Osteoblast (primary cell): ENCODE measurements around the gene SPATA1. TPM values are rescaled to one million over a fixed set of nuclear protein-coding genes. Genes with fewer than 3 reads are reported as not detected.
A peak's percentile ranks its signal among the peaks of the same experiment; 100 is the strongest.
"Not testable (repeated sequence)": the region's sequence is repeated elsewhere in the genome, so short reads cannot be mapped to it uniquely, and the experiment has no call there.

ENCODE experiments used
- DNase-seq: peaks from one replicate; pipeline ENCODE4 v3.0.0; 2011; ENCODE audit warnings: low spot score, mixed read lengths; ENCODE audit not compliant: insufficient read length; ENCODE audit errors: missing footprints
- H2AFZ ChIP-seq: 2 replicates; pipeline ENCODE4 v1.6.0; 2011; ENCODE audit warnings: mild to moderate bottlenecking, low read length
- H3K27ac ChIP-seq: 2 replicates; pipeline ENCODE4 v1.5.1; 2011; ENCODE audit warnings: mild to moderate bottlenecking, low read depth, low read length, moderate library complexity
- H3K27me3 ChIP-seq: 2 replicates; pipeline ENCODE4 v1.6.0; 2012; ENCODE audit warnings: mild to moderate bottlenecking, control low read depth, inconsistent platforms, low read length, moderate library complexity; ENCODE audit not compliant: insufficient read depth
- H3K36me3 ChIP-seq: 2 replicates; pipeline ENCODE4 v1.5.1; 2011; ENCODE audit warnings: mild to moderate bottlenecking, low read length, control low read depth, moderate library complexity; ENCODE audit not compliant: insufficient read depth
- H3K4me1 ChIP-seq: 2 replicates; pipeline ENCODE4 v1.5.1; 2011; ENCODE audit warnings: mild to moderate bottlenecking, low read length, control low read depth, moderate library complexity; ENCODE audit not compliant: insufficient read depth
- H3K4me2 ChIP-seq: 2 replicates; pipeline ENCODE4 v1.6.0; 2011; ENCODE audit warnings: mild to moderate bottlenecking, low read length; ENCODE audit not compliant: insufficient read depth
- H3K4me3 ChIP-seq: fragments of 200-600 bp; sonication (generic); 3 replicates; pipeline ENCODE4 v1.5.1; 2012; ENCODE audit warnings: mild to moderate bottlenecking, low read length, inconsistent platforms; ENCODE audit not compliant: insufficient read depth
- H3K79me2 ChIP-seq: 2 replicates; pipeline ENCODE4 v1.6.0; 2012; ENCODE audit warnings: mild to moderate bottlenecking, low read length, control low read depth, inconsistent platforms; ENCODE audit not compliant: insufficient read depth
- H3K9me3 ChIP-seq: 2 replicates; pipeline ENCODE4 v1.5.1; 2011; ENCODE audit warnings: low read depth, low read length, control low read depth
- H4K20me1 ChIP-seq: 2 replicates; pipeline ENCODE4 v1.6.0; 2012; ENCODE audit warnings: mild to moderate bottlenecking, low read length, control low read depth; ENCODE audit not compliant: insufficient read depth
- CTCF ChIP-seq: IDR thresholded peaks from 2 replicates; pipeline ENCODE4 v1.5.1; 2011; ENCODE audit warnings: mild to moderate bottlenecking, low read depth, low read length, moderate library complexity; ENCODE audit errors: extremely low read depth
- total RNA-seq: library from RNA; depleted of rRNA; stranded (reverse); fragments of >200 nt; gene quantifications from 2 replicates; pipeline ENCODE4 v1.2.3, GENCODE V29; 2012

The SPATA1 gene
- total RNA-seq, 1 donor: 1.8 TPM

GRCh38 chr1:84505493-84506001, 639 bp upstream of the SPATA1 start:
- peak; percentile 85 for DNase-seq
- peak overlapping the region; percentile 97 for H3K27ac ChIP-seq
- peak overlapping the region; percentile 67 for H2AFZ ChIP-seq
- H3K4me2 ChIP-seq: peak overlapping the region; percentile 94
- no peaks in the 10 kb centered on the region for H3K9me3 ChIP-seq
- peaks cover 26% of the 10 kb centered on the region for H3K36me3 ChIP-seq
- H4K20me1 ChIP-seq: peaks cover 36% of the 10 kb centered on the region
- H3K4me1 ChIP-seq: peaks cover 27% of the 10 kb centered on the region
- peak overlapping the region; percentile 91 for H3K4me3 ChIP-seq
- no peaks in the 10 kb centered on the region for H3K27me3 ChIP-seq
- H3K79me2 ChIP-seq: peaks cover 61% of the 10 kb centered on the region
- TF ChIP-seq CTCF: no peak

- H3K36me3 ChIP-seq: peaks cover 12% of the 10 kb centered on the region
- H3K4me3 ChIP-seq: peak overlapping the region; percentile 91
- no peaks in the 10 kb centered on the region for H3K9me3 ChIP-seq
- peaks cover 47% of the 10 kb centered on the region for H3K79me2 ChIP-seq
- no peak for DNase-seq
- peak overlapping the region; percentile 92 for H2AFZ ChIP-seq
- peak overlapping the region; percentile 81 for H3K4me2 ChIP-seq
- H4K20me1 ChIP-seq: peaks cover 29% of the 10 kb centered on the region
- H3K27me3 ChIP-seq: no peaks in the 10 kb centered on the region
- TF ChIP-seq CTCF: no peak
- H3K4me1 ChIP-seq: peaks cover 27% of the 10 kb centered on the region
- peak overlapping the region; percentile 97 for H3K27ac ChIP-seq
Observed at GRCh38 chr1:84506729-84507453, 705 bp downstream of the SPATA1 start.

- not testable (repeated sequence) for H3K4me3 ChIP-seq, H2AFZ ChIP-seq, H3K27me3 ChIP-seq, H3K9me3 ChIP-seq, DNase-seq, H3K27ac ChIP-seq, H3K4me2 ChIP-seq
- H3K79me2 ChIP-seq: peaks cover 37% of the 10 kb centered on the region
- peaks cover 23% of the 10 kb centered on the region for H4K20me1 ChIP-seq
- peaks cover 22% of the 10 kb centered on the region for H3K4me1 ChIP-seq
- H3K36me3 ChIP-seq: peaks cover 10% of the 10 kb centered on the region
Observed at GRCh38 chr1:84507887-84508286, 1.7 kb downstream of the SPATA1 start.

- DNase-seq: no peak
- Histone ChIP-seq H3K36me3 (peaks cover 4% of the 10 kb centered on the region), H3K4me2 (no peak overlapping the region), H3K79me2 (peaks cover 31% of the 10 kb centered on the region), H3K9me3 (no peaks in the 10 kb centered on the region), H3K4me1 (peaks cover 17% of the 10 kb centered on the region), H4K20me1 (peaks cover 17% of the 10 kb centered on the region), H2AFZ (no peak overlapping the region), H3K4me3 (no peak overlapping the region), H3K27ac (no peak overlapping the region), H3K27me3 (no peaks in the 10 kb centered on the region)
- no peak for TF ChIP-seq CTCF
Observed at GRCh38 chr1:84508510-84508909, 2.3 kb downstream of the SPATA1 start.
